ENCODE measurements around the gene MAIP1.

DNA sequence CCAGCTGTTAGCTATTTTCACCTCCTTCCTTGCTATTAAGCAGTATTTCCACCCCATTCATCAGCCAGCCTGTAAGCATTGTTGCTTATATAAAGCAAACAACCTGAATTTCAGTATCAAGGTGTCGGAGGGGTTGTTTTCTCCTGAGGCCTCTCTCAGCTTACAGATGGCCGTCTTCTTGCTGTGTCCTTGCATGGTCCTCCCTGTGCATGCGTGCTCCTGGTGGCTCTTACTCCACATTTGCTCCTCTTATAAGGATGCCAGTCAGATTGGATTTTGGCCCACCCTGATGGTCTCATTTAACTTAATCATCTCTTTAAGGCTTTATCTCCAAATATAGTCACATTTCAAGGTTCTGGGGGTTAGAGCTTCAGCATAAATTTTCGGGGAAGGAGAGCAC, 2.6 kb downstream of the MAIP1 start:
- TF ChIP-seq, protein P1, sequence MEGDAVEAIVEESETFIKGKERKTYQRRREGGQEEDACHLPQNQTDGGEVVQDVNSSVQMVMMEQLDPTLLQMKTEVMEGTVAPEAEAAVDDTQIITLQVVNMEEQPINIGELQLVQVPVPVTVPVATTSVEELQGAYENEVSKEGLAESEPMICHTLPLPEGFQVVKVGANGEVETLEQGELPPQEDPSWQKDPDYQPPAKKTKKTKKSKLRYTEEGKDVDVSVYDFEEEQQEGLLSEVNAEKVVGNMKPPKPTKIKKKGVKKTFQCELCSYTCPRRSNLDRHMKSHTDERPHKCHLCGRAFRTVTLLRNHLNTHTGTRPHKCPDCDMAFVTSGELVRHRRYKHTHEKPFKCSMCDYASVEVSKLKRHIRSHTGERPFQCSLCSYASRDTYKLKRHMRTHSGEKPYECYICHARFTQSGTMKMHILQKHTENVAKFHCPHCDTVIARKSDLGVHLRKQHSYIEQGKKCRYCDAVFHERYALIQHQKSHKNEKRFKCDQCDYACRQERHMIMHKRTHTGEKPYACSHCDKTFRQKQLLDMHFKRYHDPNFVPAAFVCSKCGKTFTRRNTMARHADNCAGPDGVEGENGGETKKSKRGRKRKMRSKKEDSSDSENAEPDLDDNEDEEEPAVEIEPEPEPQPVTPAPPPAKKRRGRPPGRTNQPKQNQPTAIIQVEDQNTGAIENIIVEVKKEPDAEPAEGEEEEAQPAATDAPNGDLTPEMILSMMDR (IDR thresholded peaks at IDR 0.05): no peak
- no peak for TF ChIP-seq POLR2A (IDR thresholded peaks at IDR 0.05)
- no peak for TF ChIP-seq POLR2AphosphoS5 (IDR thresholded peaks at IDR 0.05)
